Pulmonary artery endothelial cell (primary cell): ENCODE results near the gene SLC2A13. TPM values are rescaled to one million over a fixed set of nuclear protein-coding genes. Genes with fewer than 3 reads are reported as not detected.
"Not testable (repeated sequence)": the region's sequence is repeated elsewhere in the genome, so short reads cannot be mapped to it uniquely, and the experiment has no call there.

ENCODE experiments used
- DNase-seq: peaks from one replicate; pipeline ENCODE4 v3.0.0-alpha.2; 2011; ENCODE audit warnings: low read depth, low spot score
- total RNA-seq: library from RNA; depleted of rRNA; stranded (reverse); fragments of >200 nt; gene quantifications from 2 replicates; pipeline ENCODE4 v1.2.3, GENCODE V29; 2014

SLC2A13 gene
- total RNA-seq, 1 donor from 2014 or later: 3.4 TPM

DNA sequence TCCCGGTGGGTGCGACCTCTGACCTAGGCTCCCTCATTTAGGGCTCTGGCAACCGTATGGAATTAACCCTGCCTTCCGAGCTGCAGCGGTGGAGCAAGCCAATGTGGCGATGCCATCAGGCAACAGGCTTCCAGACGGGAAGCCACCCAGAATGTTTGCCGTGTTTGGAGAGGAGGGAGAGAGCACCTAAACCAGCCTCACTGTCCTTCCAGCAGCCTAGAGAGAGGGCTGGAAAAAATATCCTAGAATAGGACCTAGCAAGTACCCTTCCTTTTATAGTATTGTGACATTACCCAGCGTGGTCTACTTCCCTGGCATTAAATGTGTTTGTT lies 287 bp upstream of the SLC2A13 start:
- no peak for DNase-seq

DNA sequence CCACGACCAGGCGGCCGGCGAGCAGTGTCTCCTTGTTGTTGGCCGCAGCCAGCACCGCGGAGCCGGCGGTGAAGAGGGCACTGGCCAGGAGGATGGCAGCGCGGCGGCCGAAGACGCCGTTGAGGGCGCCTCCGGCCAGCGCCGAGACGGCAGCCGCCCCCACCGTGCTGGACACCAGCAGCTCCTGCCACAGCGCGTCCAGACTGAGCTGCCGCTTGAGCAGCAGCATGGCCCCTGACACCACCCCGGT lies 691 bp downstream of the SLC2A13 start:
- DNase-seq: peak; percentile 8

DNA sequence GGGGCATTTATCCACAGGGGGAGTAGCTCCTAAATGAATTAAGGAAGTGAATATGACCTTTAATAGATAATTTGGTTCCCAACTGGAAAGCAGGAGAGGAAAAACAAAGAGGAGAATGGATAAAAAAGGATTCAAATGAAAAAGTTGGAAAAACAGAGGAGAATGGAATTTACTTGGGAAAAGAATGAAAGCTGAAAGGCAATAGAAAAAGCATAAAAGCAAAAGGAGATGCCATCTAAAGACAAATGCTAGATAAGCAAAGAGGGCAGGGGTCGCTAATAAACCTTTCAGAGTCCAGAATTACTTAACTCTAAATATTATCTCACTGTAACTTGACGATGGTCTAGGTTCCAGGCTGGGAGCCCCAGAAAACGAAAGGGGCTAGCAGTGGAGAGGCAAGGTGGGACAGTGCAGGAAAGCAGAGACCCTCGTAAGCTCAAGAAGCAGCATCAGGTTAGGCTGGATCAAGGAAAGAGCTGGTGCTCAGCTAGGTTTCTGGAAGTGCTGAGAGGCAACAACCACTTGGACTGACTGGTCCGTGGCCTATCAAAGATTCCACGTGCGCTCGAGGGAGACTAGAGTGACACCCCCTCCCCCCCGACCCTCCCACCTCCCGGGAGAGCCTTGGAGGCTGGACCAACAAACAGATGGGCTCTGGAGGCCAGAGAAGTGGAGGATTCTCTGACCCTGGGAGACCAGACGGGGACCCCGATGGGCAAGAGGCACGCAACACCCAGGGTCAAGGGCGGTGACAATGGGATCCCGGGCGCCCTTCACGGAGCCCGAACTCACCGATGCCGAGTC lies 1.2 kb downstream of the SLC2A13 start:
- no peak for DNase-seq

DNA sequence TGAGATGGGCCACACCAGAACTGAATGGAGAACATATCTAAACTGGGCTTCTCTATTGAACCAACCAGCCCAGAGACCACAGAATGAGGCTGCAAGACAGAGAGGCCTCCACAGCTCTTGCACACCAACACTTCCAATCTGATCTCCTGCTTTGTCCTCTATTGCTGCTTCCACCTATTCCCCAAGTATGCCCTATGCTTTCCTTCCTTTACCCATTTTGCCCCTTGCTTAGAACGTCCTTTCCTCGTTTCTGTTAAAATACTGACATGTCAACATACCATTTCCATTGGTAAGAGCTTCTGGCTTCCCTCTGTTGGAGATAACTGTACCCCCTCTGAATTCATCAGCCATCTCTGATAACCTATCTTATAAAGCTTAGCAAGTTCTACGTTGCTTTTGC lies 2.8 kb downstream of the SLC2A13 start:
- no peak for DNase-seq

DNA sequence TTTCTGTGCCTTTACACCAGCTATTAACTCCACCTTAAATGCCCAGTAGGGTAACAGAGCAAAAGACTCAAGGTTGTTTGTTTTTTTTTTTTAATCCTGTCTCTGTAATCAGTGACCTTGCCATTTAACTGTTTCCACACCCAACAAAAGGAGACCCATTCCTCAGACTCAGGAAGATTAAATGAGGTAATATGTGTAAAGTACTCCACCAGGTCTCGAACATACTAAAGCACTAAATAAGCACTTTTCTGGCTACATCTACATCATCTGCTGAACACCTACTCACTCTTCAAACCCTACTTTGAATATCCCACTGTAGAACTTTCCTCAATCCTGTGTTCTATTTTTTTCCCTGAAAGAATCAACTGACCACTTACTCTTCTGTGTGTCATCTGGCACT lies 4.1 kb downstream of the SLC2A13 start:
- no peak for DNase-seq

DNA sequence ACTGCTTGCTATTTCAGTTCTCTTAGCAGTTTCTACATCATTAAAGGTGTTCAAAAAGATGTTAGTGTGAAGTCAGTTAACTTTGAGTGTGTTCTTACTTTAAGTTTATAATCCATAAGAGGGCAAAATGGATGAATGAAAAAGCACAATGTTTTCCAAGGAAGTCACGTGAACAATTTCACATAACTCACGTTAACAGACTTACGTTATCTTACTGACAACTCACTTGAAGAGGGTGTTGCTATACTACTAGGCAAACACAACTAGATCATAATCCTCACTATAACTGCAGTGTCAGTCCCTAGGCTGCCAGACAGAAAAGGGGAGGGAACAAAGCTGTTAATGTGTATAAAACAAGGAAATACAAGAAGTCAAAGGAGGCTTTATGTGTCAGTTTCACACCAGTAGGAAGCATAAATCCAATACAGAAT lies 6.4 kb downstream of the SLC2A13 start:
- DNase-seq: no peak

DNA sequence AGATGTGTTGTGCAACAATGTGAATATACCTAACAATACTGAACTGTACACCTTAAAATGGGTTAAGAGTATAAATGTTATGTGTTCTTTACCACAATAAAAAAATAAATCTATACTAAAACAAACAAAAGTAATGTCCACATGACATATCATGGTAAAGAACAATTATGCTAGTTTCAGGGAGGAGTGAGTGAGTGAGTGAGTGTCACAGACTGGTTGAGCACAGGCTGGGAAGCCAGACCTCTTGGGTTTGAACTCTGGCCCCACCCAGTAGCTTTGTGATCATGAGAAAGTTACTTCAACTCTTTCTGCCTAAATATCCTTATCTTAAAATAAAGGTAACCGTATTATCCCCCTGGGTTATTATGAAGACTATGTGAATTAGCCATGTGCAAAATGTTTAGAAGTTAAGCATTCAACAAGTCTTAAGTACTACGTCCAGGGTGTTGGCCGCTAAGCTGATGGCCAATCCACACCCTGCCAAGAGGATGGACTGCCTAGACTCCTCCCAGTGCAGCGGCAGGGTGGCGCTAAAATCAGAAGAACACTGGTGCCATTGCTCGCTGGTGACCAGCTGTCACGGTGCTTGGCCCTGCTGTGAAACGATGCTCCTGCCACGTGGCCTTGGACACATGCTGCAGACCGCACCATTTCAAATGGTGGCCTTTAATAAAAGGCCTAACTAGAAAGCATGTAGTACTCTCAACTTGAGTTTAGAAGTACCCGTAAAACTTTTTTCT lies 7.3 kb downstream of the SLC2A13 start:
- no peak for DNase-seq

DNA sequence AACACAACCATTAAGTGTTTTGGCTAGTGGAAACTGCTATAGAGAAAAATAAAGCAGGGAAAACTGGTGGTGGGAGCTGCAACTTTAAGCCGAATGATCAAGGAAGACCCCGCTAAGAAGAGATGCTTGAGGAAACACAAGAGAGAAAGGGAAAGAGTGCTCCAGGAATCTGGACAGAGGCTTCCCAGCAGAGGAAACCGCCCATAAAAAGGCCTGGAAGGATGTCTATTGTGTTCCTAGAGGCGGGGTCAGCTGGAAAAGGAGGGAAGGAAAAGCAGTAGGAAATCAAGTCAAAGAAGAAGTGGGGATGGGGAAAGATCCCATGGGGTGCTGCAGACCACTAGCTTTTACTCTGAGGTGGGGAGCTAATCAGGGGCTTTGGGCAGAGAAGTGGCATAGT lies 12.4 kb downstream of the SLC2A13 start:
- DNase-seq: no peak

DNA sequence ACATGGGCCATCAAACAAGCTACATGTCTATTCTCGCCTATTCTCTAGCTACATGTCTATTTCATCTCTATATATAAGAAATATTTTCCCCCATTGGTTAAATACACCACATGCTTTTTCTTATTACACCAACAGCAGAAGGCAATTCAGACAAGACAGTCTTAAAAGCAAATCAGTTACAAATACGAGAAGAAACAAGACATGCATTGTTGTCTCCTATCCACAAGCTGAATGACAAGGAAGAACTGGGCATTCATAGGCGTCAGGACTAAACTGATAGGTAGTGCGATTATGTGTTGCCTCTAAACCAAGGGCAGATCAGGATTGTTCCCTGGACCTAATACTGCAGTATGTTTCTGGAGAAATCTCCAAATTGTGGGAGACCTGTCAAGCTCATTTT lies 19.4 kb downstream of the SLC2A13 start:
- no peak for DNase-seq

DNA sequence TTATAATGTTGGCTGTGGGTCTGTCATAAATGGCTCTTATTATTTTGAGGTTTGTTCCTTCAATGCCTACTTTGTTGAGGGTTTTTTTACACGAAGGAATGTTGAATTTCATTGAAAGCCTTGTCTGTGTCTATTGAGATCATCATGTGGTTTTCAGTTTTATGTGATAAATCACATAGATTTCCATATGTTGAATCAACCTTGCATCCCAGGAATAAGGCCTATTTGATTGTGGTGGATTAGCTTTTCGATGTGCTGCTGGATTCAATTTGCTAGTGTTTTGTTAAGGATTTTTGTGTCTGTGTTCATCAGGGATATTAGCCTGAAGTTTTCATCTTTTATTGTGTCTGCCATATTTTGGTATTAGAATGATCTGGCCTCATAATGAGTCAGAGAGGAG lies 27.6 kb downstream of the SLC2A13 start:
- no peak for DNase-seq

DNA sequence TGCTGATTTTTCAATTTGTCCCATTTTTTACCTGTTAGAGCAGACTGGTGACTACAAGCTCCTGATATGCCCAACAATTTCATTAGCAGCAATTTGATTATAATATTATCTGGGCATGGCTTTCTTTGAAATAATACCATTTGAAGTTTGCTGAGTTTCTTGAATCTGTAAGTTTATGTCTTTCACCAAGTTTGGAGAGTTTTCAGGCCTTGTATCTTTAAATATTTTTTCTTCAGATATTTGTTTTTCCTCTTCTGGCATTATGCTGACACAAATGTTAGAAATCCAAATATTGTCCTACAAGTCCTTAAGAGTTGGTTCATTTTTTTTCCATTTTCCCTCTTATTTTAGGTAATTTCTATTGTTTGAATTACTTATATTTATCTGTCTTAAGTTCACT lies 30.4 kb downstream of the SLC2A13 start:
- no peak for DNase-seq

DNA sequence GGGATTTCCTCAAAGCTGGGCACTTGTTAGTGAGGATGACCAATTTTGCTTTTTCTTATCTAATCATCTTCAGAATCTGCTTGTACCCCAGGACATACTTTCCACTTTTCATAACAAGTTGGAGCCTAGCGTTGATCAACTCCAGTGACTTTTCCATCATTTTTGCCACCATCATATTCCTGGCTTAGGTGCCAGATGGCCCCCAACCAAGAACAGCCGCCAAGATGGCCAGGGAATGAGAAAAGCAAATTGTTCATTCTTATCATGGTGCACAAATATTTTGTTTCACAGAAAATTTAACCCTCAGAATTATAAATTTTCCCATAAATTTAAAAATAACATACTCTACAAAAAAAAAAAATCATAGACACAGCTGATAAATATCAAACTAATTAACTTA lies 37.5 kb downstream of the SLC2A13 start:
- DNase-seq: no peak

DNA sequence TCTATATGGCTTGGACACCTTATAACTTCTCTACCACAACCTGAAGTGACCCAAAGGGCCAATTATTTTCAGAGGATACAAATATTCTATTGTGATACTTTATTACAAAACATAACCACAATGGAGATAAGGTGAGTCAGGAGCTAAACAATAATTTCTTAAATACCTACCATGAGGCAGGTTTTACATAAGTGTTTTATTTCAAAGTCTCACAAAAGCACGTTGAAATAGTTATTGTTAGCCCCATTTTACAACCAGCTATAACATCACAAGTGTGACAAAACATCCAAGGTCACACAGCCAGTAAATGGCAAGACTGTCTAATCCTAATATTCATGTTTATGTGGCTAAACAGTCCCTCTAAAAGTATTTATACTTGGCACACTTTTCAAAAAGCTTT lies 40.2 kb downstream of the SLC2A13 start:
- DNase-seq: no peak

DNA sequence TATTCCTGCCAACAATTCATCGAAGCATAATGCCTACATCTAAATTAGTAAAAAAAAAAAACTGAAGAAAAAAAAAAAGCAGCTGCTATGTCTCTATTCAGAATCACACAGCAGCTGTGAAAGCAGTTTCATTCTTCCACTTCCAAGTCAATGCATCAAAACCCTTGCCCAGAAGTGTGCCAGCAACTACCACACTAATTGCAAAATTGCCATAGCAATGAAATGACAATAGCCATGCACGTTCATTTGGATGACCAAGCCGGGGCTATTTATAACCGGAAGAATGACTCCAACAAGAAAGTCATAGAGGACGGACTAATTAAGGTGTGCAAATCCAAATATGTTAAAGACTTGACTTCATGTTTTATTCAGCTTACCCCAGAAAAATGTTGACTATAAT lies 42.5 kb downstream of the SLC2A13 start:
- no peak for DNase-seq

DNA sequence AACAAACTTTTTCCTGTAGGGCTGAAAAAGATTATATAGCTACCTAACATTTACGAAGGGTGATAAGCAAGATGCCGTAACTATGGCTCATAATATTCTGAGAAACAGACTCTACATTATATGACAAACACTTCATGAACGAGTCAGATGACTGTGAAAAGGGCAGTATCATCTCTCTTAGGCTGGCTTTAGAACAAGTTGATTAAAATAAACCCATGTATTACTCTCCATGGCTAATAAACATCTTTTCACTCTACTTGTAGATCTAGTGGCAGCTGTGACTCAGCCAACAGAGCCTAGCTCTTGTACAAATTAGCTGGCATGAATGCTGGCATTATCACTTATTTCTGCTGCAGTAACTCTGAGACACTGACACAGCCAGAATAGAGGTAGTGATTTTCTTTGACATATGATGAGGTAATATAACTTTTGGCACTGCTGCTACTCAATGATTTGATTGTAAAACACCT lies 47.1 kb downstream of the SLC2A13 start:
- DNase-seq: no peak

DNA sequence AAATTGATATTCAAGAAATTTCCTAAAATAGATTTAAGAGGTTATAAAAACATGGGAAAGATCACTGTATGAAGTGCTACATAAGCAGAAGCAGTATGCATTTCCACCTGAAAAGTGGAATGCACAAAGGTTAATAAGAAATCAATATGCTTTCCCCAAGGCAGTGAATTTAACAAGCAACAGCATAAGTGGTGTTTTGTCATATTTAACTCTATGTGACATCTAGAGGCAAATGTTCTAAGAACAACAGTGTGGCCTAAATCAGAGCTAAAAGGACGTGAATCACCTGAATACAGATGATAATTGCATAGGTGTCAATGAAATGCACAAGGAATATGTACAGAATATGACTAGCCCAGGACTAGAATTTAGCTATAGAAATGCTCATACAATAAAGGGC lies 49.5 kb downstream of the SLC2A13 start:
- DNase-seq: no peak

DNA sequence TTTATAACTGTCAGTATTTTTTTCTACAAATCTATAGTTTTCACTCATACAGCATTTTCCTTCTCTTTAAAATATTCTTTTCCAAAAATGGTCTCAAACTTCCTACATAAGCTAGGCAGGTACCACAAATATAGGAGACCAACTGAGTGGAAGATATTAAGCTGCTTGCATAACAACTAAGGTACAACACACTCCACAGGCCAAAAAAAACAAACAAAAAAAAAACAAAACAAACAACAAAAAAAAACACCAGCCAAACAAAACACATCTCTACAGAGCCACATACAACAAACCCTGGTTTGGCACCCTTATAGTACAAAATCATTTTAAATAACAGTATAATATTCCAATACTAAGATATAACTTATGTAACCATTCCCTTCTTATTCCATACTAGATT lies 50.1 kb downstream of the SLC2A13 start:
- DNase-seq: no peak

DNA sequence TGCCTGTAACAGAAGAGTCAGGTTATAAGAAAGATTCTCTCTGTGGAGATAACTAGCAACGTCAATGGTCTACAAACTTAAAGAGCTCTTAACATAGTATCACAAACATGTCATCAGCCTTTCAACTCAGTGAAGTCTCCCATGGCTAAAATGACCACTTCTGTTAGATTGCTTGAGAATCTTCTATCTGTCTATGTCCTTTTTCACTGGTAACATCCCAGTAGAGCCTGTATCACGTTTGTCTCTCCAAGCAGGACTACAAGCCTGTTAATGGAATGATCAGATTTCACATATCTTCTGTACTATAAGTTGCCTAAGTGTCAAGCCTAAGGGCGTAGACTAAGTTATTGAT lies 50.7 kb downstream of the SLC2A13 start:
- no peak for DNase-seq

DNA sequence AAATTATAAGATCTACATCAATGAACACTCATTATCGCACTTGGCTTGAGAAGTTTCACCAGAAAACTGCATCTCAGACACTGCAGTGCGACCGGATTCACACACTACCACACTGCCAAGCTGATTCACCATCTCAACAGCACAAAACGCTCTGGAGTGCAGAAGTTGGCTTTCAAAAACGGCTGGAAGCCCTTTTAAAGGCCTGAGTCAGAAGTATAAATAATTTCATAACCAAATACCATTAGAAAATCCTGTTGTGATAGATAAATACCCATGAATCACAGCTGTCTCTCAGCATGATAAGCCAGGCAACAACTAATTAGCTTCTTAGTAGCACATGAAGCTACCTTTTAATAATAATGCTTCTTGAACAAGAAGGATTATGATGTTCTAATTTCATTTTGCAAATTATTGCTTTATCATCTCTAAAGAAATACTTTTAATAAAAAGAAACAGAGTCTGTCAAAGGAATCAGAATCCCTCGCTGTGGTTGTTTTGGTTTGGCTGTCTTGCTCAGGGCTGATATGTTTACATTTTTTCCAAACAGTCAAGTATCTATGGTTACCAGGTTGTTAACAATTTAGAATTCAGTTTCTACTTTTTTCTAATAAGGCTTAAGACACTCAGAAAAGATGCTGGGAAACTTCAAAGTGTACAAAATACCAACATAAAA lies 51.2 kb downstream of the SLC2A13 start:
- DNase-seq: no peak

DNA sequence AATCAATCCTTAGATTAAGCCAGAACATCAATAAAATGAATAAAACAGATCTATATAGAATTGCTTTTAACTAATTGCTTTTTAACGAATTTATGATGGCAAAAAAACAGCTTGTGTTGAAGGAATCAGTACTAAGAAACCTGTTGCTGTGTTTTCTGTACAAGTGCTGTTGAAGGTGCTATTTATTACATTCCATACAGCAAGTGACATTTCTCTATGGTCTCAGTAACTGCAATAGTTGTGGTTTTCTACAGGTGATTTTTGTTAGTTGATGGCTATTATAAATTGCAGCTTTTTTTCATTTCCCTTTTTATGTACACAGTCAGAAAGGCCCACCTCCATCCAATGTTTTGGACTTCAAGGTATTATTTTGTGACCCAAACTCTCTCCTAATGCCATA lies 56.6 kb downstream of the SLC2A13 start:
- no peak for DNase-seq

DNA sequence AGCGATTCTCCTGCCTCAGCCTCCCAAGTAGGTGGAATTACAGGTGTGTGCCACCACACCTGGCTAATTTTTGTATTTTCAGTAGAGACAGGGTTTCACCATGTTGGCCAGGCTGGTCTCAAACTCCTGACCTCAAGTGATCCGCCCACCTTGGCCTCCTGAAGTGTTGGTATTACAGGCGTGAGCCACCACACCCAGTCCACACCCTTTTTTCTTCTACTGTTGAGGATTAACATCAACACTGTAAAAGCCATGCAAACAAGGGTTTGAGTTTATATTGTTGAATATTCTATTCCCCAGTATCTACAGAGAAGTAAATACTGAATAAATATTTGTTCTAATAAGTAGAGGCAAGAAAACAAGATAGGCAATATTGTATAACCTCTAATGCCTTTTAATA lies 58.9 kb downstream of the SLC2A13 start:
- DNase-seq: not testable (repeated sequence)

DNA sequence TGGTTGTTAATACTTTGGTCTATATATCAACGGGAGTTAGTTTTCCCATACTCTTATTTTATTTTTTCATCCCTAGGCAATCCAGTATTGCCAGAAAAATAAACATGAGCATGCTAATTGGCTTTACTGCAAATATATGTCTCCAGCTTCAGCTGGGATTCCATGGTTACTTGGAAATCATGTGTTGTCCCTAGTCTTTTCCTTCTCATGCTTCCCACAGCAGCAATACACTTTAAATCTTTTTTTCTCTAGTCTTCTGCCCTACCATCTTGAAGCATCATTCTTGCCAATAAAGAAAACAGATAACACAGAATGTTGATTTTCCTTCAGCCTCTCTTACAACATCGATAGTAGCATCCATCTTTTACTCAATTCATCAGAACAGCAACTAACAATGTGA lies 60.2 kb downstream of the SLC2A13 start:
- no peak for DNase-seq

DNA sequence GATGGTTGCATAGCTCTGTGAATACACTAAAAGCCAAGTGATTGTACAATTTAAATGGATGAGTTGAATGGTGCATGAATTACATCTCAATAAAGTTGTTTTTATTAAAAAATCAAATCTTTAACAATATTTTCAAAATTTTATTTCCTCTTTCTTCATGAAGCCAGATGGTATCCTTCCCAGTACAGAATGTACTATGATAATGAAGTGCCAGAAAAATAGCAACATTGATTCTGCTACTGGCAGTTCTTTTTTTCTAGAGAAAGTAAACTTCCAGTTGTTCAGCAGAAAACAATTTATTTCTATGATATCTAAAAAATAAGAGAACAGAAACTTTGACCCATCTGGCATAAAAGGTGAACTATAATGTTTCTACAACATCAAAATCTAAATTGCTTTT lies 61.5 kb downstream of the SLC2A13 start:
- no peak for DNase-seq
